Measurements from ENCODE around the gene ILKAP.

DNA sequence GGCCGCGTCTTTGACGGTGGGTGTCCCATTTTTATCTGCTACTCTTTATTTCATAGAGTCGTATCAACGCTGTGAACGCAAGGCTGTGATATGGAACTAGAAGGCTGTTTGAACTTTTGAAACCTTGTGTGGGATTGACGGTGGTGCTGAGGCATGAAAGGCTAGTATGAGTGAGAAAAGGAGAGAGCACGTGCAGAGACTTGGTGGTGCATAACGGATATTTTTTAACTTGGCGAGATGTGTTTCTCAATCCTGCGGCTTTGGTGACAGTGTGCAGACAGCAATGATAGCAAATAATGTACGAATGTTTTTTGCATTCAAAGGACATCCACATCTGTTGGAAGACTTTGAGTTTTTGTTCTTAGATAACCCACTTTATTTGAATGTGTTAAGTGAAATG is 30.1 kb upstream of the ILKAP start:
- TF ChIP-seq CTCF (IDR thresholded peaks at IDR 0.05; ENCODE audit: insufficient read depth, low read length) (no peak), GABPA (IDR thresholded peaks at IDR 0.05; ENCODE audit: low read depth) (no peak)
